HG03575 (cell line): ENCODE results near the gene PRMT7.

ENCODE experiments used
- ATAC-seq: cut with Tn5 transposase; IDR thresholded peaks from one replicate; pipeline ENCODE4 v1.9.1; 2021; ENCODE audit not compliant: unreplicated experiment, insufficient number of reproducible peaks, low FRiP score; ENCODE audit errors: extremely low read depth

PRMT7 gene

DNA sequence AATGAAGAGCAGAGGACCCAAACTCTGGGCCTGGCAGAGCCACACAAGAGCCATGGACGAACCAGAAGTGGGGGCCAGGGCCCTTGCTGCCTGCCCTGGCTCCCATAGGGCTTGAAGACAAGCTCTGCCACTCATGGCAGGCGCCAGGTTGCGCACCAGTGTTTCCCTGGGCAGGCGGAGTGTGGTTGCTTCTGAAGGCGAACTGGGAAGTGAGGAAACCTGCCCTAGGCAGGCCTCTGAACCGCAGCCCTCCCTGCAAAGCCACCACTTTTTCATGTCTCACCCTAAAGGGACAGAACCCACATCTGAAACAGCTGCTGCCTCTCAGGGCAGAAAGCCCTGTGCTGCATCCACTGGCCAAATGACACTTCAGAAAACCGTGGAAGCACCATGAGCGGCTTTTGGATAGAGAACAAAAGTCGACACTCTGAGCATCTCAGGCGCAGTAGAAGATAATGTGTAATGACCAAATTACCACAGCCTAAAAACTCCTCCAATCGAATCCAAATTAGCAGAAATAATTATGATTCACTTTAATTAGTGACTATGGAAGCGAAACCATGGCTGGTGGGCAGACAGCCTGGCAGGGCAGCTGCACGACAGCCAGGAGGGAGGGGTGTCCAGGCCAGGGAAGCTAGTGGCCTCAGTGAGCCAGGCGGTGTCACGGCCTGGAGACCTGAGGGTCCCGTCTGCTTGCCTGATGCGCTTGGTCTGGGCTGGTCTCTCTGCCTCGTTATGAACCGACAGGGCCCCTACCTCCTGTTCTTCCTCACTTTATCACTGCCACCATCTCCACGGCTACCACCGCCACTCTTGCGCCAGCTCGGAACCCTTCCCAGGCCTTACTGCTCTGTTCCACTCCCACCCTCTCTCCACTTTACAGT, 59.1 kb downstream of the PRMT7 start:
- ATAC-seq = no peak

DNA sequence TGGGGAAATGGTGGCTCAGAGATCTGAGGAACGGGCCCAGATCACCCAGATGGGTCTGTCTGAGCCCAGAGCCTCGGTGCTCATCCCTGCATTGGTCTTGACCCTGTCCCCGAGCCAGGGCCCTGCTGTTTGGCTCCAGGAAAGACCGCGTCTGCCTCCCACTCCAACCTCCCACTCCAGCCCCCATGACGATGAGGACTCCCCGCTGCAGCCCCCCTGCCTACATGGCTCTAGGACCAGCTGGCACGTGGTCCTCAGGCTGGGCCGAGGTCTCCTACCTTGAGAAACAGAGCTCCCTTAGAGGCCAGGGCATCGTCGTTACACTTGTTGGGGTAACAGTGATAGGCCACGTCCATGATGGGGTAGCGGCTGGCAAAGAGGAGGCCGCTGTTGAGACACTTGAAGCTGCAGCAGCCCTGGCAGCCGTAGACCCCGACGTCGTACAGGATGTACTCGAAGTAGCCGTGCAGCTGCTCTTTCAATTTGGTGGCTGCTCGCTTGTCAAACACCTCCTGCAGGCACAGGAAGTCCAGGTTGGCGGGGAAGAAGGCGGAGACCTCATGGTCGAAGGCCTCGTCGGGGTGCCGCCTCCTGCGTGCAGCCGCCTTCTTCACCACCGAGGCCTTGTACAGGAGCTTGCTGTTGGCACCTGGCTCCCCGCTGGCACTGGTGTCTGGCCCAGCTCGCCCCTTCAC, 59.9 kb downstream of the PRMT7 start:
- no peak for ATAC-seq

DNA sequence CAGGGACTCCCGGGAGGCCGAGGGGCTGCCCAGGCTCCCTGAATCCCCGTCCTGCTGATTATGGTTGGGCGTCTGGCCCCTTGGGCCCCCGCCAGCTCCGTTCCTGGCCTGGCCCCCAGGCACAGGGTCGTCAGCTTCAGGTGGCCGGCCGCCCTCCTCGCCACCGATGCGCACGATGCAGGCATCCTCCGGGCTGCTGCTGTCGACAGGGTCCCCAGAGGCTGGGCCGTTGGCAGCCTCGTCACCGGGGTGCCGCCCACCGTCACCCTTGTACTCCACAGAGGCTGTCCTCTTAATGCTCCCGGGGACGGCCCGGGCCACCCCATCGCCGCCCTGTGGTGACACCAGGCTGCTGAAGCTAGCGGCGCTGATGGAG, 60.4 kb downstream of the PRMT7 start:
- no peak for ATAC-seq

- no peak for ATAC-seq
Observed at GRCh38 chr16:68371706-68372380, 61.0 kb downstream of the PRMT7 start.

- no peak for ATAC-seq
Observed at GRCh38 chr16:68372381-68372720, 61.5 kb downstream of the PRMT7 start.

- no peak for ATAC-seq
Observed at GRCh38 chr16:68372806-68373205, 62.0 kb downstream of the PRMT7 start.

DNA sequence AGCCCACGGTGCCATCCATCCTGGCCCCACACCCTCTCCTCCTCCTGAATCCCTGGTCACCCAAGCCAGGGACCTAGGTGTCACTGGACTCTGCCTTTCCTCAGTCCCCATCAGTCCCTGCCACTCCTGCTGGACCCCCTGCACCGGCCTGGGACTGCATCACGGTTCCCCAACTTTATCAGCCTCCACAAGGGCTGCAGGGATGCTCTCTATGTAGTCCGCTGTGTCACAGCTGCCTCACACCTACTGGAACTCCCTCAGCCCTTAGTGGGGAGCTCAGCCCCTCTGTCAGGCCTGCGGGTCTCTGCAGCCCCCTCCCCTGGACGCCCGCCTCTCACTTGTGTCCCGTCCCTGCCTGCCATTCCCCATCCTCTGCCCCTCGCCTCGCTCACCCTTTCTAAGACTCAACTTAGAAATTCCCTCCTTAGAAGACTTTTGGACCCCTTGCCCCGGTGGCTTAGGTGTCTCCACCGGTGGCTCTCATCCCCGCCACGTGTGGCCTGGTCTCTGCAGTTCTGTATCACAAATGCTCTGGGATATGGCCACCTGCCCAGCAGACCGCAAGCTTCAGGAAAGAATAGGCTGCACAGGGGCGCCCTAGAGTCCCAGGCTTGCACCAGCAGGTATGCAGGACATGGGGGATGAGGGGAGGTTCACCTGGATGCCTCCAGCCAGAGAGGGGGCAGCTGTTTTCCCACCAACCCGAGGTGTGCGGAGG, 62.9 kb downstream of the PRMT7 start:
- ATAC-seq = no peak

GRCh38 chr16:68374246-68374805, 63.5 kb downstream of the PRMT7 start:
- ATAC-seq = no peak

- no peak for ATAC-seq
Observed at GRCh38 chr16:68374961-68375660, 64.3 kb downstream of the PRMT7 start.

GRCh38 chr16:68375801-68376536, 65.2 kb downstream of the PRMT7 start:
- ATAC-seq = no peak

GRCh38 chr16:68376590-68376989, 65.8 kb downstream of the PRMT7 start:
- no peak for ATAC-seq

GRCh38 chr16:68377221-68377620, 66.4 kb downstream of the PRMT7 start:
- ATAC-seq = no peak

DNA sequence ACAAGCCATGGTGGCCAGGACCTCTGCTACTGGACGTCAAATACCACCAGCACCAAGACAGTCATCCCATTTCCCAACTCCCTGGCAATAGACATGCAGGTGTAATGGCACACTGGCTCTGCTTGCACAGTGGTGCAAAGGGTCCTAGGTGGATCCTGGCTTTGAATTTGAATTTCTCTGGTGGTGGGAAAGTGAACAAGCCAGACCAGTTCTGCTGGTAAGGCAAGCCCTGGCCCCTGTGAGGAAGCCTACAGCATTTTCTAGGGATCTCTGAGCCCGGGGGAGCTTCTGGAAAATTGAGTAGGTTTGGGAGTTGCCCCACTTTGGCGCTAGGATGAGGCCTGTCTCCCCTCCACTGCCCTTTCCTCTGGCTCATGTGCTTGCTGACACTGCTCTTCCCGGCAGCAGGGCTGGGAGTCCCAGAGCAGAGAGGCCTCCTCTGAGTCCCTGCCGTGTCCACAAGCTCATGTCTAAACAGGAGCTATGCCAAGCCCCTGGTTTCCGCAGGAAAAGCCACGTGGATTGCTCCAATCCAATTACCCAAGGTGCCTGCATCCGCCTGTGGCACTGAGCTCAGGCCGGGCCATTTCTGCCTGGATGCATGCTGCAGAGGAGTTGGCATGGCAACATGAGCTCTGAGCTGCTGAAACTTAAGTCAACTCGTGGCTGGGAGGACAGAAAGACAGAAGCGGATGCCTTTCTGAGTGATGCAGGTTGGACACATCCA, 67.0 kb downstream of the PRMT7 start:
- ATAC-seq = no peak

DNA sequence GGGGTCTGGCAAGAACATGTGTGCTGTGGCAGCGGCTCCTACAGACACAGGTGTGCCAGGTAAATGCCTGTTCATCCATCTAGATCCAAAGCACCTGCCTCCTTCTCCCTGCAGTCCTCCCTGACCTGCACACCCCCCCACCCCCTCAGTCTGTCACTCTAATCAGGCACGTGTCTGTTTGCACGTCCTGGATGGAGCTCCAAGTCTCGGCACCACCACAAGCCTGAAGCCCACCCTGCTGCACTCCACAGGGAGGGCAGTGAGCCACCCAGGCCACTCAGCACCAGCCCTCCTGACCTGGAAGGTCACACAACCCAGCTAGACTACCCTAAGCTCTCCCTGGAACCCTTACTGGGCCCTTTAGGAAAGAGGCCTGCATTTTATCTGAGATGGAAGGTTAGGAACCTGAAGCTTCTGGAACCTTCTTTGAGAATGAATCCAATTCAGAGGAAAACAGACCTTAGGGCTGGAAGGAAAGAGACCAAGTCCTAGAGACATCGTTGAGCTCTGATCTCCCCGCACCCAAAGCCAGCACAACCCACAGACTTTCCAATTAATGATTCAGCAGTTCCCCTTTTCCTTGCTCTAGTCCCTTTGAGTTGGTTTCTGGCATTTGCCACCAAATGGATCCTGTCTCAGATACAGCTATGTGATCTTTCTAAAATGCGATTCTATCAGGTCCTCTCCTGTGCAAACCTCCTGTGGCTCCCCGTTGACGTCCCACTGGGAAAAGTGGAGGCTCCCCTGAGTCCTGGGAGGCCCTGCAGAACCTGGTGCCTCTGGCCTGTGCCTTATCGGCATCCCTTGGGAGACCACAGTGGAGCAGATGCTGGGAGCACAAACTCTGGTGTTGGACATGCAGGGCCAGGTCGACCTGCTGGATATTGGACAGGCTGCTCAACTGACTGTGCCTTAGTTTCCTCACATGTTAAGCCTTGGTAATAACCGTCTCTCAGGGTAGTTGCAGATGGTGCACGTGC, 67.9 kb downstream of the PRMT7 start:
- ATAC-seq = no peak

GRCh38 chr16:68379472-68380347, 68.9 kb downstream of the PRMT7 start:
- no peak for ATAC-seq

DNA sequence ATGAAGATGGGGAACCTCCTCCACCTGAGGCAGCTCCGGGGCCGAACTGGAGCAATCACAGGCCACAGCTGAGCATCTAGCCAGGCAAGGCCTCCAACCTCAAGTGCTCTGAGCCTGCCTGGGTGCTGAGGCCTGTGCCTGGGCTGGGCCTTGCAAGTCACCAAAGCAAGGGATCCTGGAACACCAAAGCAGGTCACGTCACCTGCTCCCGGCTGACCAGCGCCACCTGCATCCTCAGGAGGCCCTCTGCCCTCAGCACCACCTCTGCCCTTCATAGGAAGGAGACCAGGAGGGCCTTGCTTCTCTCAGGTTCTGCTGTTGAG, 69.5 kb downstream of the PRMT7 start:
- ATAC-seq = no peak
